GM18868 (cell line): ENCODE data around the gene TIMM17A.
"Not testable (repeated sequence)": the region's sequence is repeated elsewhere in the genome, so short reads cannot be mapped to it uniquely, and the experiment has no call there.

Experiments used
- ATAC-seq: cut with Tn5 transposase; IDR thresholded peaks from one replicate; pipeline ENCODE4 v1.9.1; 2021; ENCODE audit warnings: mild to moderate bottlenecking, moderate library complexity; ENCODE audit not compliant: unreplicated experiment

The TIMM17A gene

DNA sequence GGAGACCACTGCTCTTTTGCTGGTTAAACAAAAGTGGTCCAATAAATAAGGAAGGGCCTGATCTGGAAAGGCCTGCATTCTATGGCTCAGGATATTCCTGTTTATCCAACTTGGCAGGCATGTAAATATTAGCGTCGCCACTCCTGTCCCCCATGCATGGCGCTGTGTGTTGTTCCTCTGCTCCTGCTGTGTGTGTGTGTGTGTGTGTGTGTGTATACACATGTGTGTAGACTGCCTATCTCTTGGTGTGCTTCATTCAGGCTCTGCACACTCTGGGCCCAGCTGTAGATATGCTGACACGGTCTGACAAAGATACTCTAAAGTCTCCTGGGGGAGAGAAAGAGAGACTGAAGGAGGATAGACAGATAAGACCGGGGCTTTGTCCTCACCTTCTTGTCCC, 15.7 kb upstream of the TIMM17A start:
- no peak for ATAC-seq

- not testable (repeated sequence) for ATAC-seq
These were observed 15.0 kb upstream of the TIMM17A start for GRCh38 chr1:201940316-201940715.

- no peak for ATAC-seq
These were observed 13.7 kb upstream of the TIMM17A start for GRCh38 chr1:201941420-201942128.

DNA sequence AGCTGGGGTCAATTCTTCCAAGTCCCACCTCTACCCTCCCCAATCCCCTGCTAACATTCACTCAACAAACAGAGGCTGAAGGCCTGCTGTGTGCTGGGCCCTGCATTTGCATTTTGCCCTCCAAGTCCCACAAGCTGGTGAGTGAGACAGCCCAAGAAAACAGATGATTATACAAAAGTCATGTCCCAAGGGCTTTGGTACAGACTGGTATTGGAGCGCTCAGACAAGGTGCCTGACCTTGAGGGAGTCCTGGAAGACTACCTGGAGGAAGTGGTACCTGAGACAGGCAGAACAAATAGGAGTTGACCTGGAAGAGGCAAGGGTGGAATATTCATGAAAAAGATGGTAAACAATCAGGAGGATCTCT, 13.2 kb upstream of the TIMM17A start:
- ATAC-seq: no peak

- no peak for ATAC-seq
These were observed 11.3 kb upstream of the TIMM17A start for GRCh38 chr1:201944002-201944401.

DNA sequence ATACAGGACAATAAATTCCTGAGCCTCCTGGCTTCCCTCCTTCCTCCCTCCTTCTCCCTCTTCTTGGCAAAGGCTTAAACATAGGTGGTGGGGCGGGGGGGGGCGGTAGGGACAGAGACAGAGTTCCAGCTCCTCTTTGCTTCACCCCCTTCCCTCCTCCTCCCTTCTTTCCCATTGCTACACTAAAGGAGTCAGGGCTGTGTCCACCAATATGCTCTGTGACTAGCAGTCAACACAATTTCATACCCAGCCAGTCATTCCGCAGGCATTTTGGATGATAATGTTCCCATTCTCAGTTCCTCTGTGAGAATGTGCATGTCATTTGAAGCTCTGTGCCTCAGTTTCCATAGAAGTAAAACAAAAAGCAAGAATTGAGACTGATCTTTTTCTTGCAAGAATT, 10.7 kb upstream of the TIMM17A start:
- no peak for ATAC-seq

GRCh38 chr1:201945157-201945556, 10.1 kb upstream of the TIMM17A start:
- no peak for ATAC-seq

- ATAC-seq: no peak
These were observed 9.5 kb upstream of the TIMM17A start for GRCh38 chr1:201945863-201946223.

DNA sequence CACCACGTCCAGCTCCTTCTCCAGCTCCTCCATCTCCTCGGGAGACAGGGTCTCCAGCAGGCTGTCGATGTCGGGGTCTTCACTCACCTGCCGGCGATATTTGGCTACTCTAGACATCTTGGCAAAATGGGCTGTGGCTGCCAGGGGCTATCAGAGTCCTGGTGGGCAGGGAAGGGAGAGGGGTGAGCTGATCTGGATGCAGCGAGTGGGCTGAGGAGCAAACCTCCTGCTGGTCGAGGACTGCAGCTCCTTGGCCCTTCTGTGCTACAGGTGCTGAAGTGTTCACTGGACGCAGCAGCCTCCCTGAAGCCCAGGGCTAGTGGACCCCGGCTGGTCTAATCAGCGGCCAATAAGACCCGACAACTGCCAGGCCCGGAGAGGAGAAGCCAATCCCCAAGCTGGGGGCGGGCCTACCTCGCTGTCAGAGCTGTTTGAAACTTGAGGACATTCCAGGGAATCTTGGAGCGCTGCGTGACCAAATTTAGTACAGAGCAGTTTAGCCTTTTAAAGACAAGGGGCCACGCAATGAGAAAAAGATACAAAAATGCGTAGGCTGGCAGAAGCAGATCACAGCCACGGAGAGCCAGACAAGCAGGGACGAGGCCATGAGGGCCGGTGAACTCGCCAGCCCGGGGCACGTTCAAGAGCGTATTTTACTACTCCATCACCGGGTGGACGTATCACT, 8.9 kb upstream of the TIMM17A start, which contains the start of gene LMOD1:
Gene LMOD1, minus strand, starts transcription at position 325 of the 685 bp plus-strand sequence. Its CDS starts 208 bp downstream, at position 117.
- no peak for ATAC-seq

GRCh38 chr1:201947697-201948008, 7.7 kb upstream of the TIMM17A start:
- ATAC-seq: no peak

DNA sequence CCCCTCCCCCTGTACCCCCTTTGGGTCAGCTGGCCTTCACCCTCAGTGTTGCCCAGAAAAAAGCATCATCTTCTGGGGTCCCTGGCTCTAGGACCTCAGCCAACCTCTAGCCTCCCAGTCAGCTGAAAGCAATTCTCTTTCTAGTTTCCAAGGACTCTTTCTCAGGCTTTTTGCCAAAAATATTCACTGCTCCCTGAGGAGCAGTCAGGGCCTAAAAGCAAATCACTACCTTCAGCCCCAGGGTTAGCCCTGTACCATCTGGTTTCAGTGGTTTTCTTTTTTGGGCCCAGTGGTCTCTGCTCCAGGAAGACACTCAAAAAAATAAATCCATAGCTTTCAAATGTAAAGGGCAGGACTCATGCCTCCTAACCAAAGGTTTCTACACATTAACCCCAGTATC, 5.8 kb upstream of the TIMM17A start:
- no peak for ATAC-seq

DNA sequence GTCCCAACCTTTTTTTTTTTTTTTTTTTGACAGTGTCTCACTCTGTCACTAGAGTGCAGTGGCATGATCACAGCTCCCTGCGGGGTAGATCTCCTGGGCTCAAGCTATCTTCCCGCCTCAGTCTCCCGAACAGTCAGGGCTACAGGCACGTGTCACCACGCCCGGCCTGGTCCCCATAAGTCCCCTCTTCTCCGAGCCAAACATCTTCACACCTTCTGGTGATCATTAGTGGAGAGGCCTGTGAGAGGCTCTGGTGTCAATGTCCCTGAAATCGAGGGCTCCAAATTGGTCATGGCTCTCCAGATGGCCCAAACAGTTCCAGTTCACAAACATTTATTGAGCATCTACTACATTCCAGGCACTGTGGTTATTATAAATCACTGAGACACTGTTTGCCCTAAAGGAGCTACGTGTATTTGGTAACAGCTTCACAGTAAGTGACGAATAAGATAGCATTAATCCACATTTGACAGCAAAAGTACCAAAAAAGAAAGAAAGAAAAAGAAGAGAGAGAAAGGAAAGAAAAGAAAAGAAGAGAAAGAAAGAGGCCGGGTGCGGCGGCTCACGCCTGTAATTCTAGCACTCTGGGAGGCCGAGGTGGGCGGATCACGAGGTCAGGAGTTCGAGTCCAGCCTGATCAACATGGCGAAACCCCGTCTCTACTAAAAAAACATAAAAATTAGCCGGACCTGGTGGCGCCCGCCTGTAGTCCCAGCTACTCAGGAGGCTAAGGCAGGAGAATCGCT, 867 bp upstream of the TIMM17A start:
- no peak for ATAC-seq

DNA sequence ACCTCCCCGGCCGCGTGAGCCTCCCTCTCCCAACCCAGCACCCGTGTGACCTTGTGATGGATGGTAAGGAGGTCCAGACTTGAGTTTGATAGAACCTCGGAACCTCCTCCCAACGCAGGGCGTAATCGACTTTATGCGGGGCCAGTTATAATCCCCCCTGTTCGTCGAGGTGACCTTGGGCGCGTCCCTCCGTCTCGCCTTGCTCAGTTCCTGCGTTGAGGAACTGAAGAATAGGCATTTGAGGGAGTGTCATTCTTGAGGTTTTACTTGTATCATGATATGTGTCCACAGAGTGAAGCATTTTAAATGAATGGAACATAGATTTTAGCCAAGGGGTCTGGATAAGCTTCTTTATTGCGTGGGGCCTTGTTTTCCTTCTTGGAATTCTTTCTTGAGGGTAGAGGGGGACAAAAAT, 433 bp downstream of the TIMM17A start:
- peak; percentile 40 for ATAC-seq

DNA sequence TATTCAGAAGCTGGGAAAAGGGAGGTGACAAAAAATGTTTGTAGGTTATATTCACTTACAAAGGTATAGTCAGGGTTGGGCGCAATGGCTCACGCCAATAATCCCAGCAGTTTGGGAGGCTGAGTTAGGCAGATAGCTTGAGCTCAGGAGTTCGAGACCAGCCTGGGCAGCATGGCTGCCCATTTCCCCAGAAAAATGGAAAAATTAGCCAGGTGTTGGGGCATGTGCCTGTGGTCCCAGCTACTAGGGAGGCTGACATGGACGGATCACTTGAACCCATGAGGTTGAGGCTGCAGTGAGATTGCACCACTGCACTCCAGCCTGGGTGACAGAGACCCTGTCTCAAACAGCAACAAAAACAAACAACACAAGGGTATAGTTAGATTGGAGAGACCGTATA, 3.0 kb downstream of the TIMM17A start:
- ATAC-seq: no peak

DNA sequence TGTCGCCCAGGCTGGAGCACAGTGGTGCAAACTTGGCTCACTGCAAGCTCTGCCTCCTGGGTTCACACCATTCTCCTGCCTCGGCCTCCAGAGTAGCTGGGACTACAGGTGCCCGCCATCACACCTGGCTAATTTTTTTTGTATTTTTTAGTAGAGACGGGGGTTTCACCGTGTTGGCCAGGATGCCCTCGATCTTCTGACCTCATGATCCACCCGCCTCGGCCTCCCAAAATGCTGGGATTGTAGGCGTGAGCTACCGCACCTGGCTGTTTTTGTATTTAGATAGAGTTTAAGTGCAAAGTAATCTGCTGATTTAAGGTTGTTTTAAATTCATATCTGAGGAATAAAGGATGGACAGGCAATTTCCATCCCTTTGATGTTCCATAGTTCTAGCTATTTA, 7.1 kb downstream of the TIMM17A start:
- ATAC-seq: not testable (repeated sequence)

DNA sequence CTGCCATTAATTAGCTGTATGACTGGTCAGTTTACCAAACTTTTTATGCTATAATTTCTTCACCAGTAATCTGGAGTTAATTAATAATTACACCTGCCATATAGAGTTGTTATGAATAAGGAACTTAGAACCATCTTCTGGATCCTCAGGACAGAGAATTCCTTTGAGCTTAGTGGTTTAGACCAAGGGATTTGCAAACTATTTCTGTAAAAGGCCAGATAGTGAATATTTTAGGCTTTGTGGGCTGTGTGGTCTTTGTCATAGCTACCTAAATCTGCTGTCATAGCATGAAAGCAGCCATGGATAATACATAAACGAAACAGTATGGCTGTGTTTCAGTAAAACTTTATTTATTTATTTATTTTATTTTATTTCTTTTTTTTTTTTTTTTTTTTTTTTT, 9.0 kb downstream of the TIMM17A start:
- ATAC-seq: no peak

DNA sequence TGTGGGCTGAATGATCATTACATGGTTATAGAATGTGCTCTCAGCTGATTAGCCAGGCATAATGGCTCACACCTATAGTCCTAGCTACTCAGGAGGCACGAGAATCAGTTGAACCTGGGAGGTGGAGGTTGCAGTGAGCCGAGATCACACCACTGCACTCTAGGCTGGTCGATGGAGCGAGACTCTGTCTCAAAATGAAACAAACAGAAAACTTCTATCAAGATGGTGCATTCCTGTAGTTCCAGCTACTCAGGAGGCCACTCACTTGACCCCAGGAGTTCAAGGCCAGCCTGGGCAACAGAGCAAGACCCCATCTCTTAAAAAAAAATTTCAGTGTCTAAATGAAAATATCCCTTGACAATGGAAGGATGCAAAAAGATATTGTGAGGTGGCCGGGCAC, 10.9 kb downstream of the TIMM17A start:
- no peak for ATAC-seq

- no peak for ATAC-seq
These were observed 13.1 kb downstream of the TIMM17A start for GRCh38 chr1:201968202-201968925.

DNA sequence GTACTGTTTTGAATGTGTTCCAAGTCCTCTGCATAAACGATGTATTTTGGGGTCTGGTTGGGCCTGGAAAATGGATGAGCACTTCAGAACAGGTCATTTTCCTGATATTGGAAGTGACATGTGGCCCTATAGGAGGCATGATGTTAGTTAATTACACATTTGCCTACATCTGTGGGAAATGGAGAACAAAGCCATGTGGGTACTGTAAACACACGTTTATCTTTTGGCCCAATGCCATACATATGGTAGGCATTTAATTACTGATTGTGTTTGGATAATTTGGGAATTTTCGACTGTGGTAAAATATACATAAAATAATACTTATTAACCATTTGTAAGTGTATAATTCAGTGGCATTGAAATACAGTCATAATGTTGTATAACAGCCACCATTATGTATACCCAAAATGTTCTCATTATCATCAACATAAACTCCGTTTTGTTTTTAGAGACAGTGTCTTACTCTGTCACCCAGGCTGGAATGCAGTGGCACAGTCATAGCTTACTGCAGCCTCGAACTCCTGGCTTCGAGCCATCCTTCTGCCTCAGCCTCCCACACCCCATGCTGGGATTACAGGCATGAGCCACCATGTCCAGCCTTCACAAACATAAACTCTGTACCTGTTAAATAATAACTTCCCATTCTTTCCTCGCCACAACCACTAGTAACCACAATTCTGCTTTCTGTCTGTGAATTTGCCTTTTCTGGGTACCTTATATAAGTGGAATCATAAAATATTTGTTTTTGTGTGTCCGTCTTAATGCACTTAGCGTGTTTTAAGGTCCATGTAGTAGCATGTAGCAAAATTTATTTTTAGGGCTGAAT, 15.2 kb downstream of the TIMM17A start:
- no peak for ATAC-seq

DNA sequence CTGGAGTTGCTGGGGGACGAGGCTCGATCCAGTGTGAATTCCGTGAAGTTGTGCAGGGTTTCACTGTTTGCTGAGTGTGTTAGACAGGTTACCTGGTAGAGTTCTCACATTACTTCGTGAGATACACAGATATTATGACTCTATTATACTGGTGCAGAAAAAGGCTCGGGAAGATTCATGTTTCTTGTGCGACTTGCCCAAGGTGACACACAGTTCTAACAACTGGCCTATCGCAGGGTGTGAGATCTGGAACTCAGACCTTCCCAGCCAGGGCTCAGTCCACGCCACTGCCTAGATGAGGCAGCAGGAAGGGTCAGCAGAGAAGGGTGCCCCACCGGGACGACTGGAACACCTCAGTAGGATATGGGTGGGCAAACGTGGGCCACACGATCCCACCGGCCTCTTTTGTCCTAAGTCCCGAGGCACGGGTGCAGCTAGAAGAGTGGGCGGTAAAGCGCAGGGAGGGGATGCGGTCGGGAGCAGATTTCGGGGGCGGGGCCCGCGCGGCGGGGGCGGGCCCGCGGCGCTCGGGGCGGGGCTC, 26.8 kb downstream of the TIMM17A start:
- peak; percentile 21 for ATAC-seq
